ENCODE measurements around the gene TARS2. TPM values are rescaled to one million over a fixed set of nuclear protein-coding genes. Genes with fewer than 3 reads are reported as not detected.

Gene TARS2
- total RNA-seq, 1 donor from 2014 or later, result 50.7 TPM

- Mint-ChIP-seq H3K27me3 (no peaks in the 10 kb centered on the region), H3K4me1 (no peaks in the 10 kb centered on the region), H3K27ac (no peak overlapping the region), H3K9me3 (no peaks in the 10 kb centered on the region), H3K36me3 (ENCODE audit: low read depth) (peaks cover 38% of the 10 kb centered on the region), H3K4me3 (no peak overlapping the region)
- TF ChIP-seq CTCF (IDR thresholded peaks at IDR 0.05), result no peak
- intact Hi-C loops (cut with micrococcal nuclease), result no loop called here
- POLR2A ChIA-PET, result interaction anchor here (0.6 kb wide), 1 partner anchor 506 kb away, joined by 8 read pairs; no protein-coding TSS in a partner anchor
- DNase-seq (no peak), ATAC-seq (ENCODE audit: low read depth) (no peak)
- CTCF ChIA-PET, result no interaction called here
Observed at GRCh38 chr1:150474869-150475268, 12.3 kb upstream of the TARS2 start.

GRCh38 chr1:150476754-150477153, 10.5 kb upstream of the TARS2 start:
- CTCF ChIA-PET, result no interaction called here
- TF ChIP-seq CTCF (IDR thresholded peaks at IDR 0.05), result no peak
- POLR2A ChIA-PET, result no interaction called here
- Mint-ChIP-seq H3K9me3 (no peaks in the 10 kb centered on the region), H3K27ac (no peak overlapping the region), H3K27me3 (no peaks in the 10 kb centered on the region), H3K4me3 (no peak overlapping the region), H3K4me1 (no peaks in the 10 kb centered on the region), H3K36me3 (ENCODE audit: low read depth) (peaks cover 20% of the 10 kb centered on the region)
- intact Hi-C loops (cut with micrococcal nuclease), result no loop called here
- ATAC-seq (ENCODE audit: low read depth) (no peak), DNase-seq (no peak)

GRCh38 chr1:150477320-150477719, 9.9 kb upstream of the TARS2 start:
- no peak for TF ChIP-seq CTCF (IDR thresholded peaks at IDR 0.05)
- H3K4me1 Mint-ChIP-seq, result no peaks in the 10 kb centered on the region
- H3K4me3 Mint-ChIP-seq, result no peak overlapping the region
- peaks cover 14% of the 10 kb centered on the region for H3K36me3 Mint-ChIP-seq (ENCODE audit: low read depth)
- H3K9me3 Mint-ChIP-seq, result no peaks in the 10 kb centered on the region
- ChIA-PET CTCF (interaction anchor here (0.6 kb wide), 1 partner anchor 14 kb away, joined by 3 read pairs; no protein-coding TSS in a partner anchor), POLR2A (interaction anchor here (0.7 kb wide), 1 partner anchor 10 kb away, joined by 3 read pairs; no protein-coding TSS in a partner anchor)
- no peaks in the 10 kb centered on the region for H3K27me3 Mint-ChIP-seq
- no peak overlapping the region for H3K27ac Mint-ChIP-seq
- ATAC-seq (ENCODE audit: low read depth), result no peak
- no peak for DNase-seq
- intact Hi-C loops (cut with micrococcal nuclease), result no loop called here

GRCh38 chr1:150477733-150478132, 9.5 kb upstream of the TARS2 start:
- no peak for TF ChIP-seq CTCF (IDR thresholded peaks at IDR 0.05)
- ATAC-seq (ENCODE audit: low read depth), result no peak
- Mint-ChIP-seq H3K9me3 (no peaks in the 10 kb centered on the region), H3K36me3 (ENCODE audit: low read depth) (peaks cover 10% of the 10 kb centered on the region), H3K27ac (peak overlapping the region; percentile 26), H3K27me3 (no peaks in the 10 kb centered on the region), H3K4me1 (no peaks in the 10 kb centered on the region), H3K4me3 (no peak overlapping the region)
- intact Hi-C loops (cut with micrococcal nuclease), result no loop called here
- ChIA-PET CTCF (interaction anchor here (0.6 kb wide), 1 partner anchor 14 kb away, joined by 3 read pairs; no protein-coding TSS in a partner anchor), POLR2A (interaction anchor here (0.7 kb wide), 1 partner anchor 10 kb away, joined by 3 read pairs; no protein-coding TSS in a partner anchor)
- no peak for DNase-seq

- no peaks in the 10 kb centered on the region for H3K9me3 Mint-ChIP-seq
- ATAC-seq (ENCODE audit: low read depth), result no peak
- no peak for DNase-seq
- intact Hi-C loops (cut with micrococcal nuclease), result no loop called here
- no peaks in the 10 kb centered on the region for H3K27me3 Mint-ChIP-seq
- TF ChIP-seq CTCF (IDR thresholded peaks at IDR 0.05), result no peak
- no peaks in the 10 kb centered on the region for H3K36me3 Mint-ChIP-seq (ENCODE audit: low read depth)
- no peak overlapping the region for H3K4me3 Mint-ChIP-seq
- no peaks in the 10 kb centered on the region for H3K4me1 Mint-ChIP-seq
- CTCF ChIA-PET, result no interaction called here
- H3K27ac Mint-ChIP-seq, result no peak overlapping the region
- POLR2A ChIA-PET, result interaction anchor here (0.7 kb wide), 1 partner anchor 9 kb away, joined by 4 read pairs; no protein-coding TSS in a partner anchor
Observed at GRCh38 chr1:150479370-150479769, 7.8 kb upstream of the TARS2 start.

Data from activated B cell treated with CpG ODN at 0.5 μM for 24 hours (primary cell).